H1 (cell line): ENCODE data around the gene TWIST1. TPM values are rescaled to one million over a fixed set of nuclear protein-coding genes. Genes with fewer than 3 reads are reported as not detected.

Experiments
- BACH1 ChIP-seq: IDR thresholded peaks from 2 replicates; pipeline ENCODE4 v1.6.1; 2012; ENCODE audit warnings: low read length, improper control_type of control experiment
- BRCA1 ChIP-seq: IDR thresholded peaks from 2 replicates; pipeline ENCODE4 v1.6.1; 2012; ENCODE audit warnings: low read depth, low read length, improper control_type of control experiment
- EGR1 ChIP-seq: IDR thresholded peaks from 2 replicates; pipeline ENCODE4 v1.6.1; 2011; ENCODE audit warnings: low read depth, low read length, borderline replicate concordance
- SIX5 ChIP-seq: IDR thresholded peaks from 2 replicates; pipeline ENCODE4 v1.6.1; 2011; ENCODE audit warnings: mild to moderate bottlenecking, low read depth, low read length
- TAF1 ChIP-seq: IDR thresholded peaks from 2 replicates; pipeline ENCODE4 v1.6.1; 2011; ENCODE audit warnings: mild to moderate bottlenecking, low read depth, low read length
- ZNF274 ChIP-seq: IDR thresholded peaks from 2 replicates; pipeline ENCODE4 v1.7.0; 2012; ENCODE audit warnings: low read length, borderline replicate concordance; ENCODE audit errors: extremely low read depth
- polyA plus RNA-seq, 7 experiments: library from polyadenylated mRNA; depleted of rRNA in 3 of 7; stranded (reverse) in 5 of 7; unstranded in 2 of 7; fragments of >200 nt in 5 of 7; fragments of 200-250 nt in 2 of 7; gene quantifications; 1 replicate in 5 of 7; 2 replicates in 1 of 7; 4 replicates in 1 of 7; pipeline versions ENCODE4 v1.2.1 to v1.2.3, GENCODE V29; 2011 to 2013; ENCODE audit warnings: missing spikeins in 2 of 7, mixed read lengths in 2 of 7
- total RNA-seq: library from RNA; stranded (reverse); fragmentation: NEBNext Ultra II Directional; extraction: Animal tissue kit (Norgen Biotek cat#: 25700); gene quantifications from 2 replicates; pipeline ENCODE4 v1.2.1, GENCODE V29; 2021

TWIST1 gene
- total and polyA plus RNA-seq, 2 of the 8 experiments (the other 6 are each of a cell fraction or from before 2014, with no cell fraction given) = 0.29 to 0.52 TPM

DNA sequence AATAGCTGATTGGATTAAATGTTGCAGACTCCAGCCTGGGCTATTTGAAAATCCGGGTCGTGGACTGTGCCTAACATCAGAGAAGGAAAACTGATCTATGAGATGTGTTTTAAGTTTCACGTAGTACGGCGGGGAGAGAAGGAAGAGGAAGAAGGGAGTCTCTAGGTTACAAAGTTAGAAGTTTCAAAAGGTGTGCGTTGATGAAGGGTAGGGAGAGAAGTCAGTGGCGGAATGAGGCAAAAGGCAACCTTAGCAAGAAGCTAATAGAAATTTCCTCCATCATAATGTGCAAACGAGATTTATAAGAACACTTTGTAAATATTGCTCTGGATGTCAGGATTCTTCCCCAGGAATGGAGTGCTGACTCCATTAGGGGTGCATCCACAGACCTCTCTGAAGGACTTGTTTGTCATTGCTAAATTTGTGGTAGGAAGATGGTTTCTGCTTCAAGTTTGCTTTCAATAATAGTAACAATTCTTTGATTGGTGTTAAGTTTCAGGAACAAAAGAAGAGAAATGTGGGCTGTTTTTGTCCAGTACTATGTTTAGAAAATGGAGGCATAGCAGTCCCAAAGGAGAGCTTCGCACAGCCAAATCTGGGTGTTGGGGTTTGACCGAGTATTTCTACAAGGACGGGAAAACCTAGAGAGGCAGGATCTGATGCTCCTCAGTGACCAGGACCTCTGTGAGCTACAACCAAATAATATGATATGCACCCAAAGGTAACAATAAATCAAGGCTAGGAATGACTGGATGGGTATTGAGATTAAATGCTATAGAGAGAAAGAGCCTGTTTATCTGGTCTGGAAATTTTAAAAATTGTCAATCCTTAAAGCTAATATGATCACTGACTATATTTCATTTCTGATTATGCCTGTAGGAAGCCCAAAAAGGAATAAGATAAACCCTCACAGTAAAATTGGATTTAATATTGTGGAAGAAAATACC lies 8.2 kb downstream of the TWIST1 start (continued):
- no peak for TF ChIP-seq BACH1
- TF ChIP-seq TAF1 = no peak
- no peak for TF ChIP-seq ZNF274
- no peak for TF ChIP-seq BRCA1
- no peak for TF ChIP-seq SIX5
- TF ChIP-seq EGR1 = no peak
